HepG2 (cell line): ENCODE data around the gene COPS7B. TPM values are rescaled to one million over a fixed set of nuclear protein-coding genes. Genes with fewer than 3 reads are reported as not detected.

ENCODE experiments used
- JUND ChIP-seq: sonication (generic); formaldehyde crosslinking; IDR thresholded peaks from 2 replicates; pipeline ENCODE4 v1.8.0; 2022; ENCODE audit warnings: mild to moderate bottlenecking, missing genetic modification reagents
- MTF2 ChIP-seq: sonication (generic); formaldehyde crosslinking; IDR thresholded peaks from 2 replicates; pipeline ENCODE4 v1.5.0; 2020; ENCODE audit warnings: missing genetic modification reagents, borderline replicate concordance
- RBAK ChIP-seq: sonication (generic); formaldehyde crosslinking; IDR thresholded peaks from 2 replicates; pipeline ENCODE4 v1.5.1; 2020; ENCODE audit warnings: mild to moderate bottlenecking, missing genetic modification reagents
- REPIN1 ChIP-seq: sonication (generic); formaldehyde crosslinking; IDR thresholded peaks from 2 replicates; pipeline ENCODE4 v1.8.0; 2022; ENCODE audit warnings: missing genetic modification reagents, low read depth, mild to moderate bottlenecking, borderline replicate concordance
- STAT6 ChIP-seq: sonication (generic); formaldehyde crosslinking; IDR thresholded peaks from 2 replicates; pipeline ENCODE4 v1.4.0; 2020; ENCODE audit warnings: missing genetic modification reagents, mild to moderate bottlenecking, borderline replicate concordance
- TAF1 ChIP-seq: sonication (generic); formaldehyde crosslinking; IDR thresholded peaks from 2 replicates; pipeline ENCODE4 v1.4.0; 2020; ENCODE audit warnings: missing genetic modification reagents
- TBX2 ChIP-seq: sonication (generic); formaldehyde crosslinking; IDR thresholded peaks from 2 replicates; pipeline ENCODE4 v1.5.0; 2020; ENCODE audit warnings: missing genetic modification reagents, mild to moderate bottlenecking, borderline replicate concordance
- TCF7L2 ChIP-seq: IDR thresholded peaks from 2 replicates; pipeline ENCODE4 v1.6.1; 2011; ENCODE audit warnings: mild to moderate bottlenecking, low read depth, low read length, moderate library complexity
- TEAD3 ChIP-seq: optimal IDR thresholded peaks from 2 replicates; pipeline ENCODE3; 2016; ENCODE audit warnings: borderline replicate concordance
- THAP9 ChIP-seq: sonication (generic); formaldehyde crosslinking; IDR thresholded peaks from 2 replicates; pipeline ENCODE4; 2020; ENCODE audit warnings: missing genetic modification reagents, mild to moderate bottlenecking, borderline replicate concordance
- ZMAT5 ChIP-seq: sonication (generic); formaldehyde crosslinking; IDR thresholded peaks from 2 replicates; pipeline ENCODE4 v1.5.0; 2020; ENCODE audit warnings: mild to moderate bottlenecking, low read depth, missing genetic modification reagents, borderline replicate concordance
- ZNF3 ChIP-seq: IDR thresholded peaks from 2 replicates; pipeline ENCODE4 v1.7.0; 2017; ENCODE audit warnings: inconsistent platforms
- ZNF704 ChIP-seq: sonication (generic); formaldehyde crosslinking; IDR thresholded peaks from 2 replicates; pipeline ENCODE4 v1.8.1; 2023; ENCODE audit warnings: mild to moderate bottlenecking, inconsistent platforms, moderate library complexity, missing genetic modification reagents, borderline replicate concordance
- ZNF75D ChIP-seq: sonication (generic); formaldehyde crosslinking; IDR thresholded peaks from 2 replicates; pipeline ENCODE4 v1.8.1; 2023; ENCODE audit warnings: missing genetic modification reagents, mild to moderate bottlenecking, borderline replicate concordance
- ZSCAN20 ChIP-seq: sonication (generic); formaldehyde crosslinking; IDR thresholded peaks from 2 replicates; pipeline ENCODE4 v1.4.0; 2020; ENCODE audit warnings: missing genetic modification reagents, mild to moderate bottlenecking, borderline replicate concordance
- ZSCAN30 ChIP-seq: sonication (generic); formaldehyde crosslinking; IDR thresholded peaks from 2 replicates; pipeline ENCODE4 v1.5.0; 2020; ENCODE audit warnings: mild to moderate bottlenecking, missing genetic modification reagents
- ZSCAN5A ChIP-seq: sonication (generic); formaldehyde crosslinking; IDR thresholded peaks from 2 replicates; pipeline ENCODE4 v1.8.0; 2022; ENCODE audit warnings: mild to moderate bottlenecking, missing genetic modification reagents, borderline replicate concordance
- polyA plus RNA-seq, 8 experiments: library from polyadenylated mRNA; depleted of rRNA in 3 of 8; stranded (reverse) in 7 of 8; unstranded in 1 of 8; fragments of >200 nt; fragmentation: Illumina TruSeq in 4 of 8; extraction: Trizol in 4 of 8; gene quantifications; 2 replicates each; pipeline versions ENCODE4 v1.2.1 to v1.2.3, GENCODE V29; 2011 to 2016; ENCODE audit warnings: low read depth in 4 of 8, missing spikeins in 1 of 8, mixed read lengths in 1 of 8; ENCODE audit not compliant: insufficient read depth in 1 of 8
- total RNA-seq, 5 experiments: library from RNA; depleted of rRNA; stranded (reverse); fragments of >200 nt; fragmentation: Illumina TruSeq; extraction: Trizol; gene quantifications; 2 replicates each; pipeline ENCODE4 v1.2.3, GENCODE V29; 2016; ENCODE audit warnings: low read depth in 1 of 5

Gene COPS7B
- total and polyA plus RNA-seq, 2 of the 13 experiments (the other 11 are each of a cell fraction or from before 2014, with no cell fraction given), result 30.6 to 62.7 TPM

GRCh38 chr2:231780123-231780908 lies 5.9 kb upstream of the COPS7B start (continued):
- TF ChIP-seq JUND (CRISPR knock-in tag) (no peak), RBAK (CRISPR knock-in tag) (no peak), MTF2 (CRISPR knock-in tag) (no peak), TBX2 (CRISPR knock-in tag) (peak; percentile 41; the same call in 1 of the 2 replicates), TCF7L2 (no peak), REPIN1 (CRISPR knock-in tag) (no peak), STAT6 (CRISPR knock-in tag) (no peak), THAP9 (CRISPR knock-in tag) (no peak), ZNF3 (CRISPR knock-in tag) (no peak), ZSCAN30 (CRISPR knock-in tag) (no peak), ZMAT5 (CRISPR knock-in tag) (no peak), ZSCAN5A (CRISPR knock-in tag) (no peak), ZNF75D (CRISPR knock-in tag) (no peak), TAF1 (CRISPR knock-in tag) (no peak), ZSCAN20 (no peak), ZNF704 (CRISPR knock-in tag) (no peak), TEAD3 (CRISPR knock-in tag) (peak; percentile 28)
